Posterior cingulate gyrus (tissue), 11 donors: ENCODE results near the gene PSEN2.
A peak's percentile ranks its signal among the peaks of the same experiment; 100 is the strongest.

Experiments used
- DNase-seq, 10 donors: peaks; one replicate each; pipeline versions ENCODE4 v3.0.0 to v3.0.0-alpha.2; 2020 to 2021; ENCODE audit warnings: mixed read lengths in 3 of 10
- intact Hi-C: fragments of 100-400 bp; cut with DNase I; formaldehyde crosslinking; loops from one replicate; pipeline ENCODE4 v1.15.1; 2023

PSEN2 gene

GRCh38 chr1:226884116-226884625 is 13.8 kb downstream of the PSEN2 start:
- intact Hi-C loops = no loop called here
- no peak for DNase-seq

GRCh38 chr1:226884966-226885820 is 14.8 kb downstream of the PSEN2 start:
- intact Hi-C loops = no loop called here
- DNase-seq = no peak

- no peak for DNase-seq
- intact Hi-C loops = no loop called here
Observed at GRCh38 chr1:226886122-226886901, 15.9 kb downstream of the PSEN2 start.

GRCh38 chr1:226887006-226887405 is 16.6 kb downstream of the PSEN2 start:
- DNase-seq = no peak

GRCh38 chr1:226888021-226888420 is 17.6 kb downstream of the PSEN2 start:
- DNase-seq = no peak
- intact Hi-C loops = no loop called here

More at GRCh38 chr1:226887006-226887405, 16.6 kb downstream of the PSEN2 start:
- intact Hi-C loops = no loop called here

GRCh38 chr1:226888816-226889215 is 18.4 kb downstream of the PSEN2 start:
- intact Hi-C loops = no loop called here
- no peak for DNase-seq

- no peak for DNase-seq
- intact Hi-C loops = no loop called here
Observed at GRCh38 chr1:226889616-226890330, 19.4 kb downstream of the PSEN2 start.

GRCh38 chr1:226890331-226891108 is 20.1 kb downstream of the PSEN2 start:
- no peak for DNase-seq

GRCh38 chr1:226891346-226891745 is 20.9 kb downstream of the PSEN2 start:
- DNase-seq = no peak
- intact Hi-C loops = no loop called here

More at GRCh38 chr1:226890331-226891108, 20.1 kb downstream of the PSEN2 start:
- intact Hi-C loops = no loop called here

GRCh38 chr1:226891846-226892523 is 21.6 kb downstream of the PSEN2 start:
- DNase-seq = peak in 1 of 10 donors; percentile 73
- intact Hi-C loops = no loop called here

GRCh38 chr1:226892524-226892875 is 22.1 kb downstream of the PSEN2 start:
- intact Hi-C loops = no loop called here
- no peak for DNase-seq

- no peak for DNase-seq
- intact Hi-C loops = no loop called here
Observed at GRCh38 chr1:226893936-226894335, 23.5 kb downstream of the PSEN2 start.

- no peak for DNase-seq
- intact Hi-C loops = no loop called here
Observed at GRCh38 chr1:226894826-226895225, 24.4 kb downstream of the PSEN2 start.

GRCh38 chr1:226895644-226896043 is 25.2 kb downstream of the PSEN2 start:
- no peak for DNase-seq
- intact Hi-C loops = no loop called here

GRCh38 chr1:226898246-226898645 is 27.8 kb downstream of the PSEN2 start:
- intact Hi-C loops = no loop called here
- no peak for DNase-seq

GRCh38 chr1:226901421-226901820 is 31.0 kb downstream of the PSEN2 start:
- intact Hi-C loops = no loop called here
- no peak for DNase-seq

GRCh38 chr1:226902601-226903000 is 32.2 kb downstream of the PSEN2 start:
- DNase-seq = no peak
- intact Hi-C loops = no loop called here

- intact Hi-C loops = no loop called here
Observed at GRCh38 chr1:226903819-226904716, 33.7 kb downstream of the PSEN2 start.

GRCh38 chr1:226904772-226905171 is 34.4 kb downstream of the PSEN2 start:
- DNase-seq = no peak
- intact Hi-C loops = no loop called here

More at GRCh38 chr1:226903819-226904716, 33.7 kb downstream of the PSEN2 start:
- DNase-seq = no peak
